Stomach (tissue), 9 donors: ENCODE results near the gene DNAJC12. TPM values are rescaled to one million over a fixed set of nuclear protein-coding genes. Genes with fewer than 3 reads are reported as not detected.
A peak's percentile ranks its signal among the peaks of the same experiment; 100 is the strongest.

Experiments
- DNase-seq, 2 donors: peaks; one replicate each; pipeline versions ENCODE4 v3.0.0 to v3.0.0-alpha.2; 2013 to 2019
- H3K27ac ChIP-seq, 5 donors: fragments of 200-600 bp in 4 of 5; sonication (generic) in 4 of 5; one replicate each; pipeline ENCODE4 v1.5.1; 2013 to 2019; ENCODE audit warnings: mild to moderate bottlenecking in 1 of 5, moderate library complexity in 1 of 5
- H3K27me3 ChIP-seq, 3 donors: fragments of 200-600 bp; sonication (generic); one replicate each; pipeline ENCODE4 v1.5.1; 2017 to 2019; ENCODE audit warnings: mixed run types in 1 of 3
- H3K36me3 ChIP-seq, 4 donors: fragments of 200-600 bp; sonication (generic); 1 replicate in 3 of 4; 2 replicates in 1 of 4; pipeline ENCODE4 v1.5.1; 2016 to 2019
- H3K4me1 ChIP-seq, 4 donors: fragments of 200-600 bp; sonication (generic); one replicate each; pipeline ENCODE4 v1.5.1; 2016 to 2019
- H3K4me3 ChIP-seq, 4 donors: fragments of 200-600 bp; sonication (generic) in 3 of 4; one replicate each; pipeline ENCODE4 v1.5.1; 2016 to 2019; ENCODE audit warnings: mild to moderate bottlenecking in 1 of 4
- H3K9me3 ChIP-seq, 4 donors: fragments of 200-600 bp; sonication (generic); one replicate each; pipeline ENCODE4 v1.5.1; 2016 to 2019
- CTCF ChIP-seq, 7 experiments: fragments of 450-650 bp in 4 of 7; fragments of 200-600 bp in 3 of 7; sonication (generic) in 3 of 7; IDR thresholded peaks; one replicate each; pipeline ENCODE4 v1.5.1; 2016 to 2019; ENCODE audit warnings: antibody characterized with exemption in 7 of 7, control low read depth in 2 of 7, mild to moderate bottlenecking in 1 of 7
- EP300 ChIP-seq: sonication (generic); formaldehyde crosslinking; IDR thresholded peaks from one replicate; pipeline ENCODE4 v1.6.1; 2017; ENCODE audit warnings: antibody characterized with exemption
- POLR2A ChIP-seq, 4 donors: fragments of 450-650 bp; IDR thresholded peaks; one replicate each; pipeline ENCODE4 v1.6.1; 2016; ENCODE audit warnings: antibody characterized with exemption in 4 of 4, control low read depth in 2 of 4, mild to moderate bottlenecking in 1 of 4, moderate library complexity in 1 of 4
- POLR2AphosphoS5 ChIP-seq, 3 donors: sonication (generic); formaldehyde crosslinking; IDR thresholded peaks; one replicate each; pipeline ENCODE4 v1.6.1; 2016; ENCODE audit warnings: antibody characterized with exemption in 3 of 3
- WGBS, 5 donors: extraction: QIAGEN DNeasy Blood & Tissue Kit in 3 of 5; methylation state at CpG; one replicate each; pipeline versions ENCODE4 v1.1.5 to v1.1.7; 2013 to 2018; 5-methylcytosine and 5-hydroxymethylcytosine counted together
- intact Hi-C: fragments of 100-400 bp; cut with DNase I; formaldehyde crosslinking; loops from one replicate; pipeline ENCODE4 v1.15.1; 2023; ENCODE audit warnings: low total_unique reads
- polyA plus RNA-seq, 3 donors: library from polyadenylated mRNA; stranded (reverse); fragments of 200-250 nt; gene quantifications; one replicate each; pipeline ENCODE4 v1.2.3, GENCODE V29; 2013
- total RNA-seq, 5 donors: library from RNA; depleted of rRNA; stranded (reverse); fragments of >200 nt; gene quantifications; one replicate each; pipeline versions ENCODE4 v1.1.0 to v1.2.3, GENCODE V29; 2014 to 2016
- donor health status: healthy with polysubstance abuse.
- donor health status: Bipolar disorder and iron deficiency.
- donor health status: healthy.

DNAJC12 gene
- total and polyA plus RNA-seq, 8 donors = 0.43 to 12.5 (median 4.3) TPM; not detected in 2

- no peak for DNase-seq
- intact Hi-C loops = no loop called here
- TF ChIP-seq EP300 (no peak), CTCF (IDR thresholded peaks at IDR 0.05) (no peak), POLR2A (IDR thresholded peaks at IDR 0.05) (no peak), POLR2AphosphoS5 (IDR thresholded peaks at IDR 0.05) (no peak)
- Histone ChIP-seq H3K27ac (no peak overlapping the region), H3K36me3 (no peaks in the 10 kb centered on the region), H3K4me3 (no peak overlapping the region), H3K4me1 (peaks cover 0 to 5% (median 1%) of the 10 kb centered on the region in 4 donors), H3K27me3 (peaks cover 0 to 7% (median 0%) of the 10 kb centered on the region in 3 donors), H3K9me3 (no peaks in the 10 kb centered on the region)
- WGBS, 5 donors = 35 to 62% (median 47%) methylated on average over 1 of the region's 1 CpG
These were observed 52.9 kb downstream of the DNAJC12 start for GRCh38 chr10:67785098-67785497.

GRCh38 chr10:67784474-67784873 lies 53.5 kb downstream of the DNAJC12 start:
- H3K4me1 ChIP-seq = peaks cover 0 to 11% (median 4%) of the 10 kb centered on the region in 4 donors
- H3K27ac ChIP-seq = no peak overlapping the region
- TF ChIP-seq EP300 (no peak), POLR2A (IDR thresholded peaks at IDR 0.05) (no peak), CTCF (IDR thresholded peaks at IDR 0.05) (no peak), POLR2AphosphoS5 (IDR thresholded peaks at IDR 0.05) (no peak)
- intact Hi-C loops = loop anchor here (5.0 kb wide), 1 partner anchor 87 kb away; the partner anchor contains the start of gene CTNNA3
- no peak for DNase-seq
- WGBS, 5 donors = 28 to 44% (median 34%) methylated on average over 3 of the region's 3 CpGs
- H3K27me3 ChIP-seq = peaks cover 0 to 7% (median 0%) of the 10 kb centered on the region in 3 donors
- no peak overlapping the region for H3K4me3 ChIP-seq
- no peaks in the 10 kb centered on the region for H3K36me3 ChIP-seq
- no peaks in the 10 kb centered on the region for H3K9me3 ChIP-seq

GRCh38 chr10:67783606-67784294 lies 54.2 kb downstream of the DNAJC12 start:
- peaks cover 0 to 7% (median 0%) of the 10 kb centered on the region in 3 donors for H3K27me3 ChIP-seq
- peak overlapping the region in 1 of 5 donors; percentile 14 for H3K27ac ChIP-seq
- intact Hi-C loops = loop anchor here (5.0 kb wide), 1 partner anchor 86 kb away; the partner anchor contains the start of gene CTNNA3
- no peak for DNase-seq
- H3K4me1 ChIP-seq = peaks cover 0 to 11% (median 4%) of the 10 kb centered on the region in 4 donors
- no peak overlapping the region for H3K4me3 ChIP-seq
- WGBS, 5 donors = 66 to 80% (median 73%) methylated on average over 5 of the region's 5 CpGs
- TF ChIP-seq EP300 = no peak
- no peak for TF ChIP-seq POLR2A (IDR thresholded peaks at IDR 0.05)
- TF ChIP-seq POLR2AphosphoS5 (IDR thresholded peaks at IDR 0.05) = no peak
- no peak for TF ChIP-seq CTCF (IDR thresholded peaks at IDR 0.05)
- no peaks in the 10 kb centered on the region for H3K36me3 ChIP-seq
- no peaks in the 10 kb centered on the region for H3K9me3 ChIP-seq

- TF ChIP-seq EP300 = no peak
- TF ChIP-seq POLR2A (IDR thresholded peaks at IDR 0.05) = no peak
These were observed 55.5 kb downstream of the DNAJC12 start for GRCh38 chr10:67782530-67782929.

More at GRCh38 chr10:67782530-67782929, 55.5 kb downstream of the DNAJC12 start:
- no peak for DNase-seq
- Histone ChIP-seq H3K27me3 (peaks cover 0 to 7% (median 0%) of the 10 kb centered on the region in 3 donors), H3K27ac (no peak overlapping the region), H3K4me3 (no peak overlapping the region), H3K4me1 (peaks cover 0 to 11% (median 4%) of the 10 kb centered on the region in 4 donors), H3K36me3 (no peaks in the 10 kb centered on the region), H3K9me3 (no peaks in the 10 kb centered on the region)
- intact Hi-C loops = loop anchor here (5.0 kb wide), 1 partner anchor 85 kb away; the partner anchor contains the start of gene CTNNA3
- 66 to 83% (median 76%) methylated on average over 2 of the region's 2 CpGs for whole genome bisulfite sequencing, 5 donors
